ENCODE measurements around the gene RAB10. TPM values are rescaled to one million over a fixed set of nuclear protein-coding genes. Genes with fewer than 3 reads are reported as not detected.
A peak's percentile ranks its signal among the peaks of the same experiment; 100 is the strongest.
"Not testable (repeated sequence)": the region's sequence is repeated elsewhere in the genome, so short reads cannot be mapped to it uniquely, and the experiment has no call there.

Gene RAB10
- total RNA-seq, 1 donor from 2014 or later = 130 TPM

DNA sequence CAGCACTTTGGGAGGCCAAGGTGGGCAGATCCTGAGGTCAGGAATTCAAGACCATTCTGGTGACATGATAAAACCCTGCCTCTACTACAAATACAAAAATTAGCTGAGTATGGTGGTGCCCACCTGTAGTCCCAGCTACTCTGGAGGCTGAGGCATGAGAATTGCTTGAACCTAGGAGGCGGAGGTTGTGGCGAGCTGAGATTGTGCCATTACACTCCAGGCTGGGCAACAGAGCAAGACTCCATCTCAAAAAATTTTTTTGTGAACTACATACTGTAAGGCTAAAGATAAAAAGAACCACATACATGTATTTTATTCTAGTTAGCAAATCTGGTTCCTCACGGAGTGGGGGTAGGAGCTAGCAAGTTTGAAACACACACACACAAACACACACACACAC, 45.1 kb downstream of the RAB10 start:
- Mint-ChIP-seq H3K36me3 (ENCODE audit: low read depth, unreplicated experiment) (peaks cover 28% of the 10 kb centered on the region), H3K27me3 (ENCODE audit: unreplicated experiment) (peaks cover 2% of the 10 kb centered on the region), H3K4me1 (ENCODE audit: unreplicated experiment) (peaks cover 20% of the 10 kb centered on the region), H3K27ac (ENCODE audit: unreplicated experiment) (no peak overlapping the region), H3K9me3 (ENCODE audit: unreplicated experiment) (no peaks in the 10 kb centered on the region), H3K4me3 (ENCODE audit: unreplicated experiment) (no peak overlapping the region)
- TF ChIP-seq, protein P1, sequence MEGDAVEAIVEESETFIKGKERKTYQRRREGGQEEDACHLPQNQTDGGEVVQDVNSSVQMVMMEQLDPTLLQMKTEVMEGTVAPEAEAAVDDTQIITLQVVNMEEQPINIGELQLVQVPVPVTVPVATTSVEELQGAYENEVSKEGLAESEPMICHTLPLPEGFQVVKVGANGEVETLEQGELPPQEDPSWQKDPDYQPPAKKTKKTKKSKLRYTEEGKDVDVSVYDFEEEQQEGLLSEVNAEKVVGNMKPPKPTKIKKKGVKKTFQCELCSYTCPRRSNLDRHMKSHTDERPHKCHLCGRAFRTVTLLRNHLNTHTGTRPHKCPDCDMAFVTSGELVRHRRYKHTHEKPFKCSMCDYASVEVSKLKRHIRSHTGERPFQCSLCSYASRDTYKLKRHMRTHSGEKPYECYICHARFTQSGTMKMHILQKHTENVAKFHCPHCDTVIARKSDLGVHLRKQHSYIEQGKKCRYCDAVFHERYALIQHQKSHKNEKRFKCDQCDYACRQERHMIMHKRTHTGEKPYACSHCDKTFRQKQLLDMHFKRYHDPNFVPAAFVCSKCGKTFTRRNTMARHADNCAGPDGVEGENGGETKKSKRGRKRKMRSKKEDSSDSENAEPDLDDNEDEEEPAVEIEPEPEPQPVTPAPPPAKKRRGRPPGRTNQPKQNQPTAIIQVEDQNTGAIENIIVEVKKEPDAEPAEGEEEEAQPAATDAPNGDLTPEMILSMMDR (IDR thresholded peaks at IDR 0.05; ENCODE audit: unreplicated experiment) = no peak
- DNase-seq (ENCODE audit: low spot score) = no peak

DNA sequence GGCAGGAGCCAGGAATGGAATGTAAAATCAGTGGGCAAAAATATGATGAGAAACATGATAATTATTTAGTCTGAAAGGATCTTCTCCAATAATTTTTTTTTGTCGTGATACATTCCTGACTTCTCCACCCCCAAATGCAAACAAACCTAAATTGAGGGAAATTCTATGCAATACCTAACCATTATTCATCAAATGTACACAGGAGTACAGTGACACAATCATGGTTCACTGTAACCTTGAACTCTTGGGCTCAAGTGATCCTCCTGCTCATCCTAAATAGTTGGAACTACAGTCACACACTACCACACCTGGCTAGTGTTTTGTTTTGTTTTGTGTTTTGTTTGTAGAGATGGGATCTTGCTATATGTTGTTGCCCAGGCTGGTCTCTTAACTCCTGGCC, 46.5 kb downstream of the RAB10 start:
- Mint-ChIP-seq H3K27ac (ENCODE audit: unreplicated experiment) (no peak overlapping the region), H3K4me1 (ENCODE audit: unreplicated experiment) (peaks cover 10% of the 10 kb centered on the region), H3K27me3 (ENCODE audit: unreplicated experiment) (peaks cover 2% of the 10 kb centered on the region), H3K9me3 (ENCODE audit: unreplicated experiment) (no peaks in the 10 kb centered on the region), H3K4me3 (ENCODE audit: unreplicated experiment) (no peak overlapping the region), H3K36me3 (ENCODE audit: low read depth, unreplicated experiment) (peaks cover 28% of the 10 kb centered on the region)
- TF ChIP-seq, protein P1 (IDR thresholded peaks at IDR 0.05; ENCODE audit: unreplicated experiment) = no peak
- no peak for DNase-seq (ENCODE audit: low spot score)

DNA sequence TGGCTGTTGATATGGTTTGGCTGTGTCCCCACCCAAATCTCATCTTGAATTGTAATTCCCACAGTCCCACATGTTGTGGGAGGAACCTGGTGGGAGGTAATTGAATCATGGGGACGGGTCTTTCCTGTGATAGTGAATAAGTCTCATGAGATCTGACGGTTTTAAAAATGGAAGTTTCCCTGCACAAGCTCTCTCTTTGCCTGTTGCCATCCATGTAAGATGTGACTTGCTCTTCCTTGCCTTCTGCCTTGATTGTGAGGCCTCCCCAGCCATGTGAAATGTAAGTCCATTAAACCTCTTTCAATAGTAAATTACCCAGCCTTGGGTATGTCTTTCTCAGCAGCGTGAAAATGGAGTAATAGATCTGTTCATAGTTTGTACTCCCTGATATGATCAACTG, 47.0 kb downstream of the RAB10 start:
- DNase-seq (ENCODE audit: low spot score); H3K27me3 Mint-ChIP-seq (ENCODE audit: unreplicated experiment); H3K27ac Mint-ChIP-seq (ENCODE audit: unreplicated experiment); H3K4me1 Mint-ChIP-seq (ENCODE audit: unreplicated experiment); H3K9me3 Mint-ChIP-seq (ENCODE audit: unreplicated experiment): not testable (repeated sequence)
- Mint-ChIP-seq H3K36me3 (ENCODE audit: low read depth, unreplicated experiment) (peaks cover 24% of the 10 kb centered on the region), H3K4me3 (ENCODE audit: unreplicated experiment) (peak overlapping the region; percentile 62)

DNA sequence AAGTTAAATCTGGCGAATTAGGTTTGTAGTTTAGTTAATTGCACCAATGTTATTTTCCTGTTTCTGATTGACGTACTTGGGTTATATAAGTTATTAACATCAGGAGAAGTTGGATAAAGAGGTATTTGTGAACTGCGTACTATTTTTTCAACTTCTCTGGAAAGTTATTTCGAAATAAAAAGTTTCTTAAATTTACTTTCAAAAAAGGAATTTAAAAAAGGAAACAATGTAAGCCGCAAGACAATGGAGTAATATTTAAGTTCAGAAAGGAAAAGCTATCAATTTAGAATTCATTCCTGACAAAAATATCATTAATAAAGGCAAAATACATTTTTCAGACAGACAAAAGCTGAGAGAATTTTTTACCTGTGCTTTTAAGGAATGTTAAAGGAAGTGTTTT, 47.7 kb downstream of the RAB10 start:
- Mint-ChIP-seq H3K9me3 (ENCODE audit: unreplicated experiment) (no peaks in the 10 kb centered on the region), H3K36me3 (ENCODE audit: low read depth, unreplicated experiment) (peaks cover 24% of the 10 kb centered on the region), H3K27ac (ENCODE audit: unreplicated experiment) (no peak overlapping the region), H3K4me3 (ENCODE audit: unreplicated experiment) (no peak overlapping the region), H3K4me1 (ENCODE audit: unreplicated experiment) (peaks cover 5% of the 10 kb centered on the region), H3K27me3 (ENCODE audit: unreplicated experiment) (no peaks in the 10 kb centered on the region)
- TF ChIP-seq, protein P1 (IDR thresholded peaks at IDR 0.05; ENCODE audit: unreplicated experiment) = no peak
- DNase-seq (ENCODE audit: low spot score) = no peak

DNA sequence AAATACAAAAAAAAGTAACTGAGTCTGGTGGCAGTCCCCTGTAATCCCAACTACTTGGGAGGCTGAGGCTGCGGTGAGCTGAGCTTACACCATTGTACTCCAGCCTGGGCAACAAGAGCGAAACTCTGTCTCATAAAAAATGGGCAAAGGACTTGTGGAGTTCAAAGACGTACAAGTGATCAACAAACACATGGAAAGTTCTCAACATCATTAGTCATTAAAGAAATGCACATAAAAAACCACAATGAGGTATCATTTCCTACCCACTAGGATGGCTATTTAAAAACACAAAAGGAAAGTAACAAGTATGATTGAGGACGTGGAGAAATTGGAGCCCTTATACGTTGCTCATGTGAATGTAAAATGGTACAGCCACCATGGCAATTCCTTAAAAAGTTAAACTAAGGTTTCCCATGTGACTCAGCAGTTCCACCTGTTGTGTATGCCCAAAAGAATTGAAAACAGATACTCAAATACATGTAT, 52.3 kb downstream of the RAB10 start:
- Mint-ChIP-seq H3K36me3 (ENCODE audit: low read depth, unreplicated experiment) (peaks cover 2% of the 10 kb centered on the region), H3K27me3 (ENCODE audit: unreplicated experiment) (peaks cover 2% of the 10 kb centered on the region), H3K27ac (ENCODE audit: unreplicated experiment) (no peak overlapping the region), H3K4me1 (ENCODE audit: unreplicated experiment) (peaks cover 8% of the 10 kb centered on the region), H3K4me3 (ENCODE audit: unreplicated experiment) (no peak overlapping the region), H3K9me3 (ENCODE audit: unreplicated experiment) (no peaks in the 10 kb centered on the region)
- TF ChIP-seq, protein P1 (IDR thresholded peaks at IDR 0.05; ENCODE audit: unreplicated experiment) = no peak
- DNase-seq (ENCODE audit: low spot score) = no peak

Data from endothelial cell (in vitro differentiated cells).